ENCODE results near the gene TNNT2. TPM values are rescaled to one million over a fixed set of nuclear protein-coding genes. Genes with fewer than 3 reads are reported as not detected.

Gene TNNT2
- total and polyA plus RNA-seq, 4 donors, result 0.17 to 0.28 (median 0.25) TPM; not detected in 1

GRCh38 chr1:201393076-201393475, 15.6 kb upstream of the TNNT2 start:
- H3K4me1 ChIP-seq (ENCODE audit: control insufficient read depth in 4 of 4, insufficient read depth in 4 of 4, low read length in 3 of 4), result peaks cover 7 to 36% (median 23%) of the 10 kb centered on the region in 4 donors
- no peak overlapping the region for H3K4me3 ChIP-seq (ENCODE audit: low read depth in 1 of 3, low read length in 3 of 3)

More at GRCh38 chr1:201393076-201393475, 15.6 kb upstream of the TNNT2 start:
- H3K9ac ChIP-seq (ENCODE audit: low read depth in 1 of 2, low read length in 2 of 2), result no peak overlapping the region
- H3K36me3 ChIP-seq (ENCODE audit: control insufficient read depth in 4 of 4, insufficient read depth in 3 of 4, low read depth in 1 of 4, low read length in 3 of 4), result peaks cover 0 to 3% (median 0%) of the 10 kb centered on the region in 4 donors
- no peaks in the 10 kb centered on the region for H3K9me3 ChIP-seq (ENCODE audit: control insufficient read depth in 4 of 4, low read length in 3 of 4)
- DNase-seq (ENCODE audit: low spot score), result no peak
- TF ChIP-seq REST (IDR thresholded peaks at IDR 0.05), result no peak
- TF ChIP-seq FOXA2 (IDR thresholded peaks at IDR 0.05), result no peak
- no peak for TF ChIP-seq RXRA (IDR thresholded peaks at IDR 0.05)
- TF ChIP-seq SP1 (IDR thresholded peaks at IDR 0.05), result no peak
- no peak for TF ChIP-seq TAF1 (conservative IDR thresholded peaks at IDR 0.05)
- no peak for TF ChIP-seq YY1 (IDR thresholded peaks at IDR 0.05)
- no peak for TF ChIP-seq HNF4G (IDR thresholded peaks at IDR 0.05)
- no peak for TF ChIP-seq GABPA (IDR thresholded peaks at IDR 0.05 in 1 of 2, conservative IDR thresholded peaks at IDR 0.05 in 1 of 2)
- TF ChIP-seq FOXA1 (IDR thresholded peaks at IDR 0.05), result no peak
- TF ChIP-seq NR2F2 (IDR thresholded peaks at IDR 0.05), result no peak
- TF ChIP-seq ATF3 (IDR thresholded peaks at IDR 0.05), result no peak
- no peak for TF ChIP-seq ZBTB33 (IDR thresholded peaks at IDR 0.05)
- no peak for TF ChIP-seq HNF4A (conservative IDR thresholded peaks at IDR 0.05)
- TF ChIP-seq EGR1 (IDR thresholded peaks at IDR 0.05; ENCODE audit: low read depth in 2 of 2), result no peak
- no peak for TF ChIP-seq JUND (IDR thresholded peaks at IDR 0.05)
- TF ChIP-seq MAX (IDR thresholded peaks at IDR 0.05), result no peak
- no peak for TF ChIP-seq RAD21 (IDR thresholded peaks at IDR 0.05)
- H3K27ac ChIP-seq (ENCODE audit: low read depth in 1 of 2, low read length in 2 of 2), result no peak overlapping the region
- WGBS, result 84% methylated on average over 3 of the region's 3 CpGs
- no peaks in the 10 kb centered on the region for H3K27me3 ChIP-seq (ENCODE audit: control insufficient read depth in 4 of 4, insufficient read depth in 4 of 4, low read length in 3 of 4)
